ENCODE data around the gene FAM156A. TPM values are rescaled to one million over a fixed set of nuclear protein-coding genes. Genes with fewer than 3 reads are reported as not detected.

Gene FAM156A
- total and polyA plus RNA-seq, 8 donors, result 17.3 to 50.2 (median 41.0) TPM

Other genes starting within 250 kb of the FAM156A start
- gene SSX2B, start 207.3 kb downstream of the FAM156A start, total RNA-seq, result not detected
- under 1 TPM in 1 of 6 donors, not detected in 5; 0.17 TPM for gene SSX2B, start 207.3 kb downstream of the FAM156A start, polyA plus RNA-seq (ENCODE audit: insufficient read length in 6 of 6)
- gene SPANXN5, start 161.1 kb downstream of the FAM156A start, total RNA-seq, result not detected
- not detected for gene SPANXN5, start 161.1 kb downstream of the FAM156A start, polyA plus RNA-seq (ENCODE audit: insufficient read length in 6 of 6)
- not detected for gene XAGE5, start 147.2 kb downstream of the FAM156A start, total RNA-seq
- not detected for gene XAGE5, start 147.2 kb downstream of the FAM156A start, polyA plus RNA-seq (ENCODE audit: insufficient read length in 6 of 6)
- gene XAGE3, start 90.4 kb downstream of the FAM156A start, total RNA-seq, result not detected
- not detected for gene XAGE3, start 90.4 kb downstream of the FAM156A start, polyA plus RNA-seq (ENCODE audit: insufficient read length in 6 of 6)
- 10 to 100 TPM; 11.2 to 11.4 TPM for gene FAM156B, start 61.2 kb downstream of the FAM156A start, total RNA-seq
- 10 to 100 TPM; 22.5 to 31.7 (median 24.2) TPM for gene FAM156B, start 61.2 kb downstream of the FAM156A start, polyA plus RNA-seq (ENCODE audit: insufficient read length in 6 of 6)
- 1 to 10 TPM; 2.0 to 3.6 TPM for gene GPR173, start 90.3 kb upstream of the FAM156A start, total RNA-seq
- 10 to 100 TPM; 13.8 to 19.8 (median 15.4) TPM for gene GPR173, start 90.3 kb upstream of the FAM156A start, polyA plus RNA-seq (ENCODE audit: insufficient read length in 6 of 6)
- 10 to 100 TPM; 16.6 to 21.9 TPM for gene TSPYL2, start 123.8 kb upstream of the FAM156A start, total RNA-seq
- 10 to 100 TPM; 49.6 to 73.6 (median 61.0) TPM for gene TSPYL2, start 123.8 kb upstream of the FAM156A start, polyA plus RNA-seq (ENCODE audit: insufficient read length in 6 of 6)
- 1 to 10 TPM; 7.8 to 9.9 TPM for gene KANTR, start 135.6 kb upstream of the FAM156A start, total RNA-seq
- 10 to 100 TPM; 19.1 to 41.3 (median 22.1) TPM for gene KANTR, start 135.6 kb upstream of the FAM156A start, polyA plus RNA-seq (ENCODE audit: insufficient read length in 6 of 6)